Measurements from ENCODE around the gene SYP.

Gene SYP

GRCh38 chrX:49228185-49228584, 28.2 kb upstream of the SYP start:
- Histone ChIP-seq H3K4me2 (ENCODE audit: insufficient read depth, low read length) (no peak overlapping the region), H3K27ac (ENCODE audit: low read length) (no peak overlapping the region), H2AFZ (ENCODE audit: low read depth, low read length) (no peak overlapping the region), H3K79me2 (ENCODE audit: insufficient read depth, low read length) (no peaks in the 10 kb centered on the region), H4K20me1 (ENCODE audit: insufficient read depth, low read length) (no peaks in the 10 kb centered on the region), H3K9ac (ENCODE audit: low read depth, low read length) (no peak overlapping the region), H3K4me1 (ENCODE audit: insufficient read depth, low read length) (no peaks in the 10 kb centered on the region), H3K4me3 (ENCODE audit: low read depth in 1 of 2, low read length in 2 of 2) (no peak overlapping the region), H3K9me3 (ENCODE audit: insufficient read depth, low read length, severe bottlenecking) (no peaks in the 10 kb centered on the region), H3K27me3 (ENCODE audit: insufficient read depth, low read length, poor library complexity) (no peaks in the 10 kb centered on the region), H3K36me3 (ENCODE audit: insufficient read depth, low read length) (no peaks in the 10 kb centered on the region)
- ATAC-seq (ENCODE audit: insufficient read depth, low read depth): no peak
- DNase-seq: no peak
- no peak for TF ChIP-seq EZH2 (IDR thresholded peaks at IDR 0.05; ENCODE audit: borderline replicate concordance, low read depth, low read length, severe bottlenecking)
- TF ChIP-seq, protein P1, sequence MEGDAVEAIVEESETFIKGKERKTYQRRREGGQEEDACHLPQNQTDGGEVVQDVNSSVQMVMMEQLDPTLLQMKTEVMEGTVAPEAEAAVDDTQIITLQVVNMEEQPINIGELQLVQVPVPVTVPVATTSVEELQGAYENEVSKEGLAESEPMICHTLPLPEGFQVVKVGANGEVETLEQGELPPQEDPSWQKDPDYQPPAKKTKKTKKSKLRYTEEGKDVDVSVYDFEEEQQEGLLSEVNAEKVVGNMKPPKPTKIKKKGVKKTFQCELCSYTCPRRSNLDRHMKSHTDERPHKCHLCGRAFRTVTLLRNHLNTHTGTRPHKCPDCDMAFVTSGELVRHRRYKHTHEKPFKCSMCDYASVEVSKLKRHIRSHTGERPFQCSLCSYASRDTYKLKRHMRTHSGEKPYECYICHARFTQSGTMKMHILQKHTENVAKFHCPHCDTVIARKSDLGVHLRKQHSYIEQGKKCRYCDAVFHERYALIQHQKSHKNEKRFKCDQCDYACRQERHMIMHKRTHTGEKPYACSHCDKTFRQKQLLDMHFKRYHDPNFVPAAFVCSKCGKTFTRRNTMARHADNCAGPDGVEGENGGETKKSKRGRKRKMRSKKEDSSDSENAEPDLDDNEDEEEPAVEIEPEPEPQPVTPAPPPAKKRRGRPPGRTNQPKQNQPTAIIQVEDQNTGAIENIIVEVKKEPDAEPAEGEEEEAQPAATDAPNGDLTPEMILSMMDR (IDR thresholded peaks at IDR 0.05; ENCODE audit: borderline replicate concordance, extremely low read depth, low read length, poor library complexity, severe bottlenecking): no peak

GRCh38 chrX:49227726-49228125, 27.7 kb upstream of the SYP start:
- H3K27me3 ChIP-seq (ENCODE audit: insufficient read depth, low read length, poor library complexity): no peaks in the 10 kb centered on the region
- no peaks in the 10 kb centered on the region for H3K9me3 ChIP-seq (ENCODE audit: insufficient read depth, low read length, severe bottlenecking)
- no peak for TF ChIP-seq EZH2 (IDR thresholded peaks at IDR 0.05; ENCODE audit: borderline replicate concordance, low read depth, low read length, severe bottlenecking)
- TF ChIP-seq, protein P1 (IDR thresholded peaks at IDR 0.05; ENCODE audit: borderline replicate concordance, extremely low read depth, low read length, poor library complexity, severe bottlenecking): no peak
- ATAC-seq (ENCODE audit: insufficient read depth, low read depth) (no peak), DNase-seq (no peak)
- no peaks in the 10 kb centered on the region for H3K4me1 ChIP-seq (ENCODE audit: insufficient read depth, low read length)
- no peaks in the 10 kb centered on the region for H3K36me3 ChIP-seq (ENCODE audit: insufficient read depth, low read length)
- H3K9ac ChIP-seq (ENCODE audit: low read depth, low read length): no peak overlapping the region
- H2AFZ ChIP-seq (ENCODE audit: low read depth, low read length): no peak overlapping the region
- H3K4me3 ChIP-seq (ENCODE audit: low read depth in 1 of 2, low read length in 2 of 2): no peak overlapping the region
- no peaks in the 10 kb centered on the region for H3K79me2 ChIP-seq (ENCODE audit: insufficient read depth, low read length)
- no peak overlapping the region for H3K4me2 ChIP-seq (ENCODE audit: insufficient read depth, low read length)
- no peak overlapping the region for H3K27ac ChIP-seq (ENCODE audit: low read length)
- no peaks in the 10 kb centered on the region for H4K20me1 ChIP-seq (ENCODE audit: insufficient read depth, low read length)

DNA sequence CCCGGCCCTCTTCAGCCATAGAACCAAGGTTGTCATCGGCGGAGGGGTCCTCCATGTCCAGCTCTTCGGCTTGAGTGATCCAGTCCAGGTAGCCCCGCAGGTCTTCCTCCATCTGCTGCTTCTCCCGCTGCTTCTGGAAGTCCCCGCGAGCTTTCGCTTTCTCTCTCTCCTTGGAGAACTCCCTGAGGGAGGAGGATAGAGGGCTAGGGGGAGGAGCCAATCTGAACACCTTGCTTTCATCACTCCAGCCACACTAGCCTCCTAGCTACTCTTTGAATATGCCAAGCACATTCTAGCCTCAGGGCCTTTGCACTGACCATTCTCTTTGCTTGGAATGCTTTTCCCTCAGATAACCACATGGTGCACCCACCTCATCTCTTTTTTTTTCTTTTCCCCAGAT, 27.0 kb upstream of the SYP start:
- Histone ChIP-seq H3K9me3 (ENCODE audit: insufficient read depth, low read length, severe bottlenecking) (no peaks in the 10 kb centered on the region), H3K27me3 (ENCODE audit: insufficient read depth, low read length, poor library complexity) (no peaks in the 10 kb centered on the region), H3K36me3 (ENCODE audit: insufficient read depth, low read length) (no peaks in the 10 kb centered on the region), H3K4me2 (ENCODE audit: insufficient read depth, low read length) (no peak overlapping the region), H3K4me3 (ENCODE audit: low read depth in 1 of 2, low read length in 2 of 2) (no peak overlapping the region), H3K9ac (ENCODE audit: low read depth, low read length) (no peak overlapping the region), H3K79me2 (ENCODE audit: insufficient read depth, low read length) (no peaks in the 10 kb centered on the region), H4K20me1 (ENCODE audit: insufficient read depth, low read length) (no peaks in the 10 kb centered on the region), H3K27ac (ENCODE audit: low read length) (no peak overlapping the region), H2AFZ (ENCODE audit: low read depth, low read length) (no peak overlapping the region), H3K4me1 (ENCODE audit: insufficient read depth, low read length) (no peaks in the 10 kb centered on the region)
- TF ChIP-seq, protein P1 (IDR thresholded peaks at IDR 0.05; ENCODE audit: borderline replicate concordance, extremely low read depth, low read length, poor library complexity, severe bottlenecking): no peak
- TF ChIP-seq EZH2 (IDR thresholded peaks at IDR 0.05; ENCODE audit: borderline replicate concordance, low read depth, low read length, severe bottlenecking): no peak
- DNase-seq (no peak), ATAC-seq (ENCODE audit: insufficient read depth, low read depth) (no peak)

DNA sequence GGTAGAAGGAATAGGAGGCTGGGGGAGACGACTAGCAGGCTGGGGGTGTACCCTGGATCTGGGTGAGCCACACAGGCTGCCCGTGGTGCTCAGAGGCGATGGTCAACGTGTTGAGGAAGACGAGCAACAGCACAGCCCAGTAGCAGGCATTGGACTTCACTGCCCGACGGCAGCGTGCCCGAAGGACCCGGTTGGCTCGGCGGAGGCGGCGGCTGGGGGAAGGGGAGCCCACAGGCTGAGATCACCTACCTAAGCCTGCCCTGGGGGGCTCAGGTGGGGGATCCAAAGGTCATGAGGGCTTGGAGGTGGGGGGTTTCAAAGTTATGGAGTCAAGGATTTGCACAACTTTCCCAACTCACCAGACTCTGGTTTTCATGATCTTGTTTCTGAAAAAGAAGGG, 25.9 kb upstream of the SYP start:
- Histone ChIP-seq H3K4me1 (ENCODE audit: insufficient read depth, low read length) (no peaks in the 10 kb centered on the region), H3K27me3 (ENCODE audit: insufficient read depth, low read length, poor library complexity) (no peaks in the 10 kb centered on the region), H3K9ac (ENCODE audit: low read depth, low read length) (no peak overlapping the region), H3K9me3 (ENCODE audit: insufficient read depth, low read length, severe bottlenecking) (no peaks in the 10 kb centered on the region), H3K27ac (ENCODE audit: low read length) (no peak overlapping the region), H3K79me2 (ENCODE audit: insufficient read depth, low read length) (no peaks in the 10 kb centered on the region), H2AFZ (ENCODE audit: low read depth, low read length) (no peak overlapping the region), H3K4me3 (ENCODE audit: low read depth in 1 of 2, low read length in 2 of 2) (no peak overlapping the region), H3K36me3 (ENCODE audit: insufficient read depth, low read length) (no peaks in the 10 kb centered on the region), H4K20me1 (ENCODE audit: insufficient read depth, low read length) (no peaks in the 10 kb centered on the region), H3K4me2 (ENCODE audit: insufficient read depth, low read length) (no peak overlapping the region)
- TF ChIP-seq, protein P1 (IDR thresholded peaks at IDR 0.05; ENCODE audit: borderline replicate concordance, extremely low read depth, low read length, poor library complexity, severe bottlenecking): no peak
- ATAC-seq (ENCODE audit: insufficient read depth, low read depth) (no peak), DNase-seq (no peak)
